ENCODE measurements around the gene ADISSP.
A peak's percentile ranks its signal among the peaks of the same experiment; 100 is the strongest.

The ADISSP gene

GRCh38 chr20:3710703-3711483, 56.7 kb downstream of the ADISSP start:
- H3K9me3 Mint-ChIP-seq: no peaks in the 10 kb centered on the region
- no peak overlapping the region for H3K4me3 Mint-ChIP-seq
- H3K36me3 Mint-ChIP-seq: no peaks in the 10 kb centered on the region
- peaks cover 23% of the 10 kb centered on the region for H3K27me3 Mint-ChIP-seq
- no peaks in the 10 kb centered on the region for H3K4me1 Mint-ChIP-seq
- no peak overlapping the region for H3K27ac Mint-ChIP-seq
- CTCF ChIA-PET: interaction anchor here (0.6 to 2.6 kb wide), 38 partner anchors 8 to 1070 kb away, joined by 3 to 39 read pairs (median 4); partner anchors contain the start of gene HSPA12B
- DNase-seq: peak; percentile 81

GRCh38 chr20:3710011-3710466, 57.5 kb downstream of the ADISSP start:
- H3K27me3 Mint-ChIP-seq: peaks cover 23% of the 10 kb centered on the region
- DNase-seq: no peak
- no peaks in the 10 kb centered on the region for H3K4me1 Mint-ChIP-seq
- H3K27ac Mint-ChIP-seq: no peak overlapping the region
- H3K36me3 Mint-ChIP-seq: no peaks in the 10 kb centered on the region
- no peak overlapping the region for H3K4me3 Mint-ChIP-seq
- H3K9me3 Mint-ChIP-seq: no peaks in the 10 kb centered on the region
- CTCF ChIA-PET: interaction anchor here (0.6 to 2.6 kb wide), 22 partner anchors 8 to 490 kb away, joined by 3 to 39 read pairs (median 6); no protein-coding TSS in a partner anchor

- Mint-ChIP-seq H3K9me3 (no peaks in the 10 kb centered on the region), H3K36me3 (no peaks in the 10 kb centered on the region), H3K4me1 (no peaks in the 10 kb centered on the region), H3K27me3 (peaks cover 35% of the 10 kb centered on the region), H3K27ac (no peak overlapping the region), H3K4me3 (no peak overlapping the region)
- CTCF ChIA-PET: interaction anchor here (0.7 to 1.9 kb wide), 9 partner anchors 9 to 144 kb away, joined by 3 to 7 read pairs (median 3); no protein-coding TSS in a partner anchor
- DNase-seq: no peak
These were observed 60.0 kb downstream of the ADISSP start for GRCh38 chr20:3707508-3707899.

- H3K36me3 Mint-ChIP-seq: no peaks in the 10 kb centered on the region
- H3K4me1 Mint-ChIP-seq: no peaks in the 10 kb centered on the region
- no peak for DNase-seq
- no peaks in the 10 kb centered on the region for H3K9me3 Mint-ChIP-seq
- CTCF ChIA-PET: interaction anchor here (0.7 to 1.9 kb wide), 6 partner anchors 9 to 144 kb away, joined by 3 to 7 read pairs (median 3); no protein-coding TSS in a partner anchor
- H3K4me3 Mint-ChIP-seq: no peak overlapping the region
- peaks cover 32% of the 10 kb centered on the region for H3K27me3 Mint-ChIP-seq
- H3K27ac Mint-ChIP-seq: no peak overlapping the region
These were observed 60.6 kb downstream of the ADISSP start for GRCh38 chr20:3706774-3707507.

GRCh38 chr20:3705970-3706739, 61.4 kb downstream of the ADISSP start:
- Mint-ChIP-seq H3K27ac (no peak overlapping the region), H3K36me3 (no peaks in the 10 kb centered on the region), H3K9me3 (no peaks in the 10 kb centered on the region), H3K4me3 (no peak overlapping the region), H3K27me3 (peaks cover 31% of the 10 kb centered on the region), H3K4me1 (no peaks in the 10 kb centered on the region)
- CTCF ChIA-PET: interaction anchor here (1.5 to 1.7 kb wide), 2 partner anchors 10 to 143 kb away, joined by 3 to 6 read pairs; no protein-coding TSS in a partner anchor
- no peak for DNase-seq

- Mint-ChIP-seq H3K4me1 (no peaks in the 10 kb centered on the region), H3K4me3 (no peak overlapping the region), H3K27me3 (peaks cover 31% of the 10 kb centered on the region), H3K27ac (no peak overlapping the region), H3K9me3 (no peaks in the 10 kb centered on the region), H3K36me3 (no peaks in the 10 kb centered on the region)
- CTCF ChIA-PET: no interaction called here
- DNase-seq: no peak
These were observed 62.0 kb downstream of the ADISSP start for GRCh38 chr20:3705491-3705969.

- H3K4me3 Mint-ChIP-seq: no peak overlapping the region
- no peak overlapping the region for H3K27ac Mint-ChIP-seq
- H3K27me3 Mint-ChIP-seq: peaks cover 31% of the 10 kb centered on the region
- no peaks in the 10 kb centered on the region for H3K9me3 Mint-ChIP-seq
- CTCF ChIA-PET: interaction anchor here (0.9 to 1.4 kb wide), 2 partner anchors 12 to 28 kb away, joined by 5 read pairs; no protein-coding TSS in a partner anchor
- DNase-seq: no peak
- no peaks in the 10 kb centered on the region for H3K4me1 Mint-ChIP-seq
- H3K36me3 Mint-ChIP-seq: no peaks in the 10 kb centered on the region
These were observed 63.5 kb downstream of the ADISSP start for GRCh38 chr20:3704087-3704486.
